ENCODE measurements around the gene RUFY2.
"Not testable (repeated sequence)": the region's sequence is repeated elsewhere in the genome, so short reads cannot be mapped to it uniquely, and the experiment has no call there.

The RUFY2 gene, protein sequence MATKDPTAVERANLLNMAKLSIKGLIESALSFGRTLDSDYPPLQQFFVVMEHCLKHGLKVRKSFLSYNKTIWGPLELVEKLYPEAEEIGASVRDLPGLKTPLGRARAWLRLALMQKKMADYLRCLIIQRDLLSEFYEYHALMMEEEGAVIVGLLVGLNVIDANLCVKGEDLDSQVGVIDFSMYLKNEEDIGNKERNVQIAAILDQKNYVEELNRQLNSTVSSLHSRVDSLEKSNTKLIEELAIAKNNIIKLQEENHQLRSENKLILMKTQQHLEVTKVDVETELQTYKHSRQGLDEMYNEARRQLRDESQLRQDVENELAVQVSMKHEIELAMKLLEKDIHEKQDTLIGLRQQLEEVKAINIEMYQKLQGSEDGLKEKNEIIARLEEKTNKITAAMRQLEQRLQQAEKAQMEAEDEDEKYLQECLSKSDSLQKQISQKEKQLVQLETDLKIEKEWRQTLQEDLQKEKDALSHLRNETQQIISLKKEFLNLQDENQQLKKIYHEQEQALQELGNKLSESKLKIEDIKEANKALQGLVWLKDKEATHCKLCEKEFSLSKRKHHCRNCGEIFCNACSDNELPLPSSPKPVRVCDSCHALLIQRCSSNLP

DNA sequence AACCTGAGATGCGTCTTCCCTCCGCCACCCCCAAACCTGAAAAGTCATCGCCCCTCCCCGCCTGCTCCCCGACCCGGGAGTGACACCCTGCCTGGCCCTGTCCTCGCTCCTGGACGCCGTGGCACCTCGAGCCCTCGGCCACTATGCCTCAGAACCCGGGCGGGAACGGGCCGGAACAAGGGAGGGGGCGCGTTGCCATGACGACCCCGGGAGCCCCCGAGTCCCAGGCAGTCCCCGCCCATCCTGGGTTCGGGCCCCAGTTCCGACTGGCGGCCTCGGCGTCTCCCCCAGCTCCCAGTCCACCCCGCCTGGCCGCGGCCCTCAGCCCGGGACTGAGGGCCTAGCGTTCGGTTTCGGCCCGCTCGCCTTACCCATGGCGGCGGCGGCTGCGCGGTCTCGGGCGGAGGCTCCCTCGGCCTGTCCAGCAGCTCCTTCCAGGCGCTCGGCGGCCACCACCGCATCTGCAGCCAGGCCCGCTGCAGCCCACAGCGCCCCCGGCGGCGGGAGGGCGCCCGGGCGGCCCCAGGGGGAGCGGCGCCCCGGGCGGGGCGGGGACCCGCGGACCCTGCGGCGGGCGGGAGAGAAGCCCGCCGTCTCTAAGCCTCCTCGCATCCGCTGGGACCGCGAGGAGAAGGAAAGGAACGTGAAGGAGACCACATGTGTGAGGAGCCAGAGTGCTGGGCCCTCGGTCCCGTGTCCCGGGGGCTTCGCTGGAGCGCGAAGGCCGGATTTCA, at the start of gene RUFY2:
TSS of gene RUFY2 (minus strand) at position 463 of the 734 bp plus-strand sequence. CDS start at position 375, 88 bp downstream.
- DNase-seq (ENCODE audit: low read depth in 2 of 2): peak; percentile 57 to 67

DNA sequence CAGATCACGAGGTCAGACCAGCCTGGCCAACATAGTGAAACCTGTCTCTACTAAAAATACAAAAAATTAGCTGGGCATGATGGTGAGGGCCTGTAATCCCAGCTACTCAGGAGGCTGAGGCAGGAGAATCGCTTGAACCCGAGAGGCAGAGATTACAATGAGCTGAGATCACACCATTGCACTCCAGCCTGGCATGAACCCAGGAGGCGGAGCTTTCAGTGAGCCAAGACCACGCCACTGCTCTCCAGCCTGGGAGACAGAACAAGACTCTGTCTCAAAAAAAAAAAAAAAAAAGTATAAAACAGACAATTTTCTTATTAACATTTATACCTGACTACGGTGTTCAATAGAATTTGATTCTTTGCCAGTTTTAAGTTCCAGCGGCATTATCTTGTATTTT, 42.6 kb upstream of the RUFY2 start:
- DNase-seq (ENCODE audit: low read depth in 2 of 2): not testable (repeated sequence)

DNA sequence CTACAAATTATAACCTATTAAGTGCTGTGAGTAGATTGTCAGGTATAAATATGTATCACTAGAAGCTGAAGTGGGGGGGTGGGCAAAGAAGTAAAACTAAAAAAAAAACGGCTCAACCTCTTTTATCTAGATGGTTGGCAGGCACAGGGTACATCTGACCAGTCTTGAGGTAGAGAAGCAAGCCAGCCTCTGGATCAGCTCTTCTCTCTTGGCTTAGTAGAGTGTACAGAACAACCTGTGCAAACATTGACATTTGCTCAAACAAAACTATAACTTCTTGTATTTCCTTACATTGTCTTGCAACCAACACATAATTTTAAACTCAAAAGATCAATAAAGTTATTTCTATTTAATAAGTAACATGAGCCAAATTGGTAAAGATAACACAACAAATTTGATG, 39.1 kb upstream of the RUFY2 start:
- DNase-seq (ENCODE audit: low read depth in 2 of 2): no peak

DNA sequence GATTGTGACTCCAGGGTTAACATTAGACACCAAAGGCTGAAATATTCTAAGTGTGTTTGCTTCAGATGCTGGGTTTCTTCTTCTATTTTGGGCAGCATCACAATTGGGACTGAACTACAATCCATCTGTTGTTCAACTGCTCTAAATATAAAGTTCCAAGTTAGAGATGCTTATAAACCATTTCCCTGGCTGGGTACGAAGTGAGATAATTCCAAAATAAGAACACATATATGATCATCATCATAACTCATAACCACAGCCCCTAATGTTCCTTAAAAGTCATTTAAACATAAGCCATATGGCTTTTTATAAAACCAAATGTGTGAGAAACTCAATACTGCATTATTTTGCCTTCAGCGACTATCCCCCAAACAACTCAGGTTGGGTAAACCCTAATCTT, 35.9 kb upstream of the RUFY2 start:
- DNase-seq (ENCODE audit: low read depth in 2 of 2): no peak

DNA sequence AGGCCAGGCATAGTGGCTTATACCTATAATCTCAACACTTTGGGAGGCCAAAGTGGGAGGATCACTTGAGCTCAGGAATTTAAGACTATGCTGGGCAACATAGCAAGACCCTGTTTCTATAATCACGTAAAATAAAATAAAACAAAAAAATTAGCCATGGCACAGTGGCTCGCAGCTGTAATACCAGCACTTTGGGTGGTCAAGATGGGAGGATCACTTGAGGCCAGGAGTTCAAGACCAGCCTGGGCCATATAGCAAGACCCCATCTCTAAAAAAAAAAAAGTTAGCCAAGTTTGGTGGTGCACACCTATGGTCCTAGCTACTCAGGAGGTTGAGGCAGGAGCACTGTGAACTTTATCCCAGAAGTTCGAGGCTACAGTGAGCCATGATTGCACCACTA, 33.8 kb upstream of the RUFY2 start:
- DNase-seq (ENCODE audit: low read depth in 2 of 2): no peak

DNA sequence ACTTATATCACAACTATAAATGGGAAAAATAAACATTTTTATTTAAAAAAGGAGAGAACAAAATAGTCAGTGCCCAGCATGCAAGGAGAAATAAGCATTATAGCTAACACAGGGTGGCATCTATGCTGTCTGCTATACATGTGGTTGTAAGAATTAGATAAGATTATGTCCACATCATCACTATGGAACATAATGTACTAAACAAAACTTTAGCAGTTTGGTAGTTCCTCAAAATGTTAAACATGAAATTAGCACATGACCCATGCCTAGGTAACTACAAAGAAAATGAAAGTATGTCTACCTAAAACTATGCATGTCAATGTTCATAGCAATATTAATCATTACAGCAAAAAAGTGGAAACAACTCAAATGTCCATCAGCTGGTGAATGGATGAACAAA, 28.7 kb upstream of the RUFY2 start:
- DNase-seq (ENCODE audit: low read depth in 2 of 2): no peak

DNA sequence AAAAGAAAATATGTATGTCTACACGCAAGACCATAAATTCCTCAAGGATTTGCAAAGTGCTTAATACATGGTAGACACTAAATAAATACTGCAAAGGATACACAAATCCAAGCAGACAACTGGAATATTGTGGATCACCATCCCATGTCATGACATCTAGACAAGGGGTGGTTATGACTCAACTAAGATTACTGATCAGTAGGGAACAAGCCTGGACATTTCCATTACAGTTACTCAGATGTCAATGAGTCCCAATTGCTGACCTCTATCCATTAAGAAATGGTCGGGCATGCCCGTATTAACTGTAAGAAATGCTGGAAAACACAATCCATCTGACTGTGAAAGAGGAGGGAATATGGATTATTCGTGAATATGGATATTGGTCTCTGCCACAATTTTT, 27.6 kb upstream of the RUFY2 start:
- DNase-seq (ENCODE audit: low read depth in 2 of 2): no peak

DNA sequence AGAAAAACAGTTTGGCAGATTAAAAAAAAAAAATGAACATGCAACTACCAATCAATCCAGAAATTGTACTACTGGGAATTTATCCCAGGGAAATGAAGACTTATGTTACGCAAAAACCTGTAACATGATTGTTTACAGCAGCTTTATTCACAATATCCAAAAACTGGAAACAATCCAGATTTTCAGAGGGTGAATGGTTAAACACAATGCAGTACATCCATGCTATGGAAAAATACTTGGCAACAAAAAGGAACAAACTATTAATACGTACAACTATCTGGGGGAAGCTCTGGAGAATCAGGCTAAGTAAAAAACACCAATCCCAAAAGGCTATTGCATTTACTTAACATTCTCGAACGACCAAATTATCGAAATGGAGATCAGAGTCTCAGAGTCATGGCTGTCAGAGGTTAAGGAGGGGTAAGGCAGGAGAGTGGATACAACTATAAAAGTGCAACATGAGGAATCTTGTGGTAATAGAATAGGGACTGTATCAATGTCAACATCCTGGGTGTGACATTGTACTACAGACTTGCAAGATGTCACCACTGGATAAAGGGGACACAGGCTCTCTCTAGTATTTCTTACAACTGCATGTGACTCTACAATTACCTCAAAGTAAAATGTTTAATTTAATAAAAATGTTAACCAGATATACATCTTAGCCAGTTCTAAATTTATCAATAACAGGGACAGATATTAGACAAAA, 21.5 kb upstream of the RUFY2 start:
- DNase-seq (ENCODE audit: low read depth in 2 of 2): no peak

DNA sequence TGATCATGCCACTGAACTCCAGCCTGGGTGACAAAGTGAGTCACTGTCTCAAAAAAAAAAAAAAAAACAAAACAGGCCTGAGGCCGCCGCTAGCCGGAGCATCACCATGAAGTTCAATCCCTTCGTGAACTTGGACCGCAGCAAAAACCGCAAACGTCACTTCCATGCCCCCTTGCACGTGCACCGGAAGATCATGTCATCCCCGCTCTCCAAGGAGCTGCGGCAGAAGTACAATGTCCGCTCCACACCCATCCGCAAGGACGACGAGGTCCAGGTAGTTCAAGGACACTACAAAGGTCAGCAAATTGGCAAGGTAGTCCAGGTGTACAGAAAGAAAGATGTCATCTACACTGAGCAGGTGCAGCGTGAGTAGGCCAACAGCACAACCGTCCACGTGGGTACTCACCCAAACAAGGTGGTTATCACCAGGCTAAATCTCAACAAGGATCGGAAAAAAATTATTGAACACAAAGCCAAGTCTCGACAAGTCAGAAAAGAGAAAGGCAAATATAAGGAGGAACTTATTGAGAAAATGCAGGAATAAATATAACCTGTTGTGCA, 17.5 kb upstream of the RUFY2 start:
- no peak for DNase-seq (ENCODE audit: low read depth in 2 of 2)

DNA sequence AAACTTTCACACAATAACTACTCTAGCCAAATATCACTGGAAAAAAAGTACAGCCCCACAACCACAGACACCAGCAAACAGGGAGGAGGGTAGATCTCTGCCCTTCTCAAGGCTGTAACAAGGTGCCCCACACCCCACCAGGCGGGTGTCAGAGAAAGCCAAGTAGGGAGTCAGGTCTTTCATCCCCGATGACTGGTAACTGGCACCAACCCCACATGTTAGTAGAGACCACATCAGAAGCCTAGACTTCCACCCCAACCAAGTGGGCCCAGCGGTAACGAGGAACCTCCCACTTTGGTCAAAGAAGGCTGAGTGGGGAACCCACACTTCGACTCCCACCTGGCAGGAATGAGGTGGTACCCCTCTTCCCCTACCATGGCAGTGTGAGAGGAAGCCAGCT, 16.4 kb upstream of the RUFY2 start:
- peak; percentile 3 to 34 for DNase-seq (ENCODE audit: low read depth in 2 of 2)

DNA sequence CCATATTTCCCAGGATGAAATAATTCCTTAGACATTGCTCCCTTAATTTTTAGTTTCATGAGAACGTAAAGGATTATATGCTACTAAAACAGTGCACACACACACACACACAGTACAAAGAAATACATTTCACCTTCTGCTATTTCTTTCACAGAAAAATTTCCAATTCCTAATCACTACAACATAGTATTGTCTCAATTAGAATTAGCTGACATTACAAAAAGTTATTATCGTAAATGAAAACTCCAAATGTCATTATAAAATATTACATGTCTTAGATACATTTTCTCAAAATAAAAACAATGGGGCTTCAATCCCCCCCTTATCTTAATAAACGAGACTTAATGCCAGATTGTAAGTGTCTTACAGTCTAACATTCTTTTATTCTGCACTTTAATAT, 12.3 kb upstream of the RUFY2 start:
- no peak for DNase-seq (ENCODE audit: low read depth in 2 of 2)

DNA sequence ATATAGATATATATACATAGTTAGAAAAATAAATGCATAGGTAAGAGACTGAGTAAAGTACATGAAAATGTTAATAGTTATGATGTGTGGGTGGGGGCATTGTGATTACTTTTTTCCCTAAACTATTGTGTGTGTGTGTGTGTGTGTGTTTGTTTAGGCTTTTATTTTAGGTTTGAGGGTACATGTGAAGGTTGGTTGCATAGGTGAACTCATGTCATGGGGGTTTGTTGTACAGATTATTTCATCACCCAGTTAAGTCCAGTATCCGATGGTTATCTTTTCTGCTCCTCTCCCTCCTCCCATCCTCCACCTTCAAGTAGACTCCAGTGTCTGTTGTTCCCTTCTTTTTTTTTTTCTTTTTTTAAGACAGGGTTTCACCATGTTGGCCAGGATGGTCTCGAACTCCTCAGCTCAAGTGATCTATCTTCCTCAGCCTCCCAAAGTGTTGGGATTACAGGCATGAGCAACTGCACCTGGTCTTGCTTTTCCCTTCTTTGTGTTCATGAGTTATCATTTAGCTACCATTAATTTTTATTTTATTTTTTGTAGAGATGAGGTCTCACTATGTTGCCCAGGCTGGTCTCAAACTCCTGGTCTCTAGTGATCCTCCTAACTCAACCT, 1.9 kb upstream of the RUFY2 start:
- DNase-seq (ENCODE audit: low read depth in 2 of 2): no peak

DNA sequence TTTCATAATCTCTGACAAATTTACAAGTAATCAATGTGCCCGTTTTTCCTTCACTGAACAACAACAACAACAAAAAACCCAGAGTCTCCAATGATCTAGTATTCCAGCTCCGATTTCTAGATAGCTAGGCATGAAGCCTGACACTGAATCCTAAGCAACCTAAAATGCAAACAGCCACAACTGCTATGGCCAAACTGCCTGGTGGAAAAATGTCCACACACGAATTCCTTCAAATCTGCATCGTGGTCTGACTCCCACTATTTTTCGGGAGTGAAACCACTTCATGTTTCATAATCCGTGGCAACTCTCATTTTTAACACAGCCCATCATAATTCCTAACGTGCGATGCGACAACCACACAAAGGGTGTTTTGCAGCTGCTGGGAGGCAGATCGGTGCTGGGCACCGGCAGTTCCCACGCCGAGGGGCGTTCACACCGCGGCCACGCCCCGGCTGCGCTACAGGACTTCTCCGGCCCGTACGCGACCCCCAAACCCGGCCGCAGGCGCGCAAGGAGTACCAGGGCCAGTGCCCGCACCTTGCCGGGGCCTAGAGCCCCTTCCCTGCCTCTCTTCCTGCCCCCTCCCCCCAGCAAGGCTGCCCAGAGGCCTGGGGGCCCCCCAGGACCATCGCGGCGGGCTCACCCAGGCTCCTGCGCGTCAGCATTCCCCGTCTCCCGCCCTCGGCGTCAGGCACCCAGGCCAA, 814 bp downstream of the RUFY2 start:
- no peak for DNase-seq (ENCODE audit: low read depth in 2 of 2)

DNA sequence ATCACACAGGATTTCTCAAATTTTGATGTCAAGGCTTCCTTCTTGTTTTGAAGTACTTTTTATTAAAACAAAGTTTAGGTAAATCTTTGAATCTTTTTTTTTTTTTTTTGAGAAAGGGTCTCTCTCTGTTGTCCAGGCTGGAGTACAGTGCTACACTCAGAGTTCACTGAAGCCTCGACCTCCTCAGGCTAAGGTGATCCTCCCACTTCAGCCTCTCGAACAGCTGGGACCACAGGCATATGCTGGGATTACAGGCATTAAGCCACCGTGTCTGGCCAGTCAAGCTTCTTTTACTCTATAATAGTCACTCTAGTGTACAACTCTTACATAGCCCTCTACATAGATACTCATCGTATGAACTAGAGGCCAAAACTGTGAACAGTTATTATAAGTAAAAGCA, 3.4 kb downstream of the RUFY2 start:
- no peak for DNase-seq (ENCODE audit: low read depth in 2 of 2)

DNA sequence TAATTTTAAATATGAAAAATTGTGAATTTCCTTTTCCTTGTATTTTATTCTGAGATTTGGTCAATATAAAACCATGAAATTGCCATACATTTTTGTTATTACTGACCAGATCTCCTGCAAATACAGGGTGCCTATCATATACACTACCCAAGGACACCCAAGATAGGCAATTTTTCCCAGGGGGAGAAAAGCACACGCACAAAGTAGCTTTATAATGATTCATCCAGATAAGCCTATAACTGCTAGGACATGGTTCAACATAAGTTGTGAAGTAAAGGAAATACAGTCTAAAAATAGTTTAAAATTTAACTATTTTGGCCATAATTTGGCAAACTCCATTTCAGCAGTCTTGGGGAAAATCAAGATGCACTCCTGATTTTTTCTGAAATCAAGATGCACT, 4.8 kb downstream of the RUFY2 start:
- no peak for DNase-seq (ENCODE audit: low read depth in 2 of 2)

DNA sequence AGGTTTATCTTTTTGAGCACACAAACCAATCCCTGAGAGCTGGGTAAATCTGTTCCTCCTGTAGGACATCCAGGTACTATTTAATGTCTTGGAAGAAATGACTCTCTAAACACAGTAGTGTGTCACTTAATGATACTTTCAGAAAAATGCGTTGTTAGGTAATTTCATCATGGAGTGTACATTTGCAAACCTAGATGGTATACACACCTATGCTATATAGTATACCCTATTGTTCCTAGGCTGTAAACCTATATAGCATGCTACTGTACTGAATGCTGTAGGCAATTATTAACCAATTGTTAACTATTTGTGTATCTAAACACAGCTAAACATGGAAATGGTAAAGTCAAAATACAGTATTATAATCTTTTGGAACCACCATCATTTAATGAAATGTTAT, 10.1 kb downstream of the RUFY2 start:
- DNase-seq (ENCODE audit: low read depth in 2 of 2): no peak

DNA sequence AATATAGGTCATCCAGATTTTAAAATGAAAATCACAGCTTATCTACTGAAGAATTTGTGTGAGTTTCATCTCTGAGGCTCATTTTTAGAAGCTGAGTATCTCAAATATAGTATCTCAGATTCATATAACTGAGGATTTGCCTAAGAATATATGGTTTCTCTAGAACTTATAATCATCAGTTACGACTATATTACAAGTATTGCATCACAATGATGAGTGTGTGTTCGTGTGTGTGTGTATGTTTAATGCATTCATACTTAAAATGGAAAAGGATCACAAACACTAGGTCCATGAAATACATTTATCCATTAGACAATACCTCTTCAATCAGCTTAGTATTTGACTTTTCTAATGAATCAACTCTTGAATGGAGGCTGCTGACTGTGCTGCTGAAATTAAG, 21.3 kb downstream of the RUFY2 start:
- no peak for DNase-seq (ENCODE audit: low read depth in 2 of 2)

DNA sequence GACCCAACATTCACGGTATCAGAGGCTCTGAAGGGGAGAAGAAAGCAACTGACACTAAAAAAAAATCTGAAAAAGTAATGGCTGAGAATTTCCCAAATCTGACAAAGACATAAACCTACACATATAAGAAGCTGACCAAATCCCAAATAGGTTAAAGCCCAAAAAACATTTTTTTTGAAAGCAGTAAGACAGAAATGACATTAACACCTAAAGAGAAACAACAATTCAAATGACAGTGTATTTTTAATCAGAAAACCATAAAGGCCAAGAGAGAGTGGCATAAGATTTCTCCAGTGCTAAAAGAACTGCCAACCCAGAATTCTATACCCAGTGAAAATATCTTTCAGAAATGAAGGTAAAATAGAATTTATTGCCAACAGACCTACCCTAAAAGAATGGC, 35.5 kb downstream of the RUFY2 start:
- no peak for DNase-seq (ENCODE audit: low read depth in 2 of 2)

DNA sequence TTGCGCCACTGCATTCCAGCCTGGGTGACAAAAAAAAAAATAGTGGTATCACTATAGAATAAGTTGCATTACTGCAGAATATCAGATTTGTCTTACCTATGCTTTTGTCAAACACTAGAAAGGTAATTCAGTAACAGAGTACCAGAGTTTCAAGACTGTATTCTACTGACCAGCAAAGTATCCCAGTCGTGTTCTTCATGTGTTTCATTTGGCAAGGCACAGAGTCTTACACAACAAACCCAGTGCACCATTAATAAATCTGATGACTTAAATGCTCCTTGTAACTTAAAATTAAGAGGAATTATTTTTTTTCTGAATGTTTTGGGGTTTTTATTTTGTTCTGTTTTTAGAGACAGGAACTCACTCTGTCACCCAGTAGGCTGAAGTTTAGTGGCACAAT, 40.0 kb downstream of the RUFY2 start:
- no peak for DNase-seq (ENCODE audit: low read depth in 2 of 2)

DNA sequence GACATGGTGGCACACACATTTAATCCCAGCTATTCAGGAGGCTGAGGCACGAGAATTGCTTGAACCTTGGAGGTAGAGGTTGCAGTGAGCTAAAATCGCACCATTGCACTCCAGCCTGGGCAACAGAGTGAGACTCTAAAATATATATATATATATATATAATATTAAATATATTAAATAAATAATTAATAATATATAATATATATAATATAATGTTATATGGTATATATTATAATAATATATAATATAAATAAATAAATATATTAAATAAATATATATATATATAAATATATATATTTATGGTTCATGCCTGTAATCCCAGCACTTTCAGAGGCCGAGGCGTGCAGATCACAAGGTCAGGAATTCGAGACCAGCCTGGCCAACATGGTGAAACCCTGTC, 40.5 kb downstream of the RUFY2 start:
- no peak for DNase-seq (ENCODE audit: low read depth in 2 of 2)

DNA sequence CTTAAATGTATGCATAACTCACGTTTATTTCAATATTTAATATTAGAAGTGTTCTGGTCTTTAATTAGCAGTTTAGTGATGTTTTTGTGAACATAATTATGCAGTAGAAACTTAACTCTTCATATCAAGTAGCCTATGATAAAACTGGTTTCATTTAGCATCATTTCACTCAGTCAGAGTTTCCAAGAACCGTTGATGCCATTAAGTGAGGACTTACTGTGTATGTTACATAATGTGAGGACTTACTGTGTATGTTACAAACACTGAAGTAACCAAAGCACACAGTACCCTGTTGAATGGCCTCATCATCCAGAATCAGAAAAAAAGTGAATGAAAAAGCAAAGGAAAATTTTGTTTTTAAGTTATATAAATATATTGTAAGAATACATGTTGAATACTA, 41.5 kb downstream of the RUFY2 start:
- no peak for DNase-seq (ENCODE audit: low read depth in 2 of 2)
